Endothelial cell (in vitro differentiated cells): ENCODE data around the gene IMP4. TPM values are rescaled to one million over a fixed set of nuclear protein-coding genes. Genes with fewer than 3 reads are reported as not detected.

Experiments
- DNase-seq: peaks from one replicate; pipeline ENCODE4 v3.0.0; 2021; ENCODE audit warnings: low spot score
- H3K27ac Mint-ChIP-seq: one replicate; pipeline ENCODE4 v1.8.0; 2021; ENCODE audit warnings: mixed read lengths, inconsistent platforms; ENCODE audit not compliant: unreplicated experiment
- H3K27me3 Mint-ChIP-seq: one replicate; pipeline ENCODE4 v1.8.0; 2021; ENCODE audit warnings: mild to moderate bottlenecking, moderate library complexity, mixed read lengths, inconsistent platforms; ENCODE audit not compliant: unreplicated experiment
- H3K36me3 Mint-ChIP-seq: one replicate; pipeline ENCODE4 v1.8.0; 2021; ENCODE audit warnings: mild to moderate bottlenecking, low read depth, mixed read lengths, inconsistent platforms; ENCODE audit not compliant: unreplicated experiment
- H3K4me1 Mint-ChIP-seq: one replicate; pipeline ENCODE4 v1.8.0; 2021; ENCODE audit warnings: mild to moderate bottlenecking, mixed read lengths, inconsistent platforms; ENCODE audit not compliant: unreplicated experiment
- H3K4me3 Mint-ChIP-seq: one replicate; pipeline ENCODE4 v1.8.0; 2021; ENCODE audit warnings: mild to moderate bottlenecking, mixed read lengths, inconsistent platforms; ENCODE audit not compliant: unreplicated experiment
- H3K9me3 Mint-ChIP-seq: one replicate; pipeline ENCODE4 v1.8.0; 2021; ENCODE audit warnings: mixed read lengths, inconsistent platforms; ENCODE audit not compliant: unreplicated experiment
- CTCF ChIP-seq: fragments of 200-600 bp; sonication (generic); IDR thresholded peaks from one replicate; pipeline ENCODE4 v1.5.0; 2021; ENCODE audit warnings: antibody characterized with exemption; ENCODE audit not compliant: unreplicated experiment
- total RNA-seq: library from RNA; stranded (reverse); fragmentation: NEBNext Ultra II Directional; extraction: Animal tissue kit (Norgen Biotek cat#: 25700); gene quantifications from one replicate; pipeline ENCODE4 v1.2.1, GENCODE V29; 2021; ENCODE audit not compliant: unreplicated experiment

The IMP4 gene
- total RNA-seq, 1 donor from 2014 or later: 32.8 TPM

GRCh38 chr2:130336150-130336876 lies 6.4 kb upstream of the IMP4 start:
- no peak overlapping the region for H3K27ac Mint-ChIP-seq
- peaks cover 19% of the 10 kb centered on the region for H3K27me3 Mint-ChIP-seq
- H3K36me3 Mint-ChIP-seq: peaks cover 13% of the 10 kb centered on the region
- H3K9me3 Mint-ChIP-seq: no peaks in the 10 kb centered on the region
- no peak overlapping the region for H3K4me3 Mint-ChIP-seq
- no peak for TF ChIP-seq CTCF
- no peak for DNase-seq
- peaks cover 14% of the 10 kb centered on the region for H3K4me1 Mint-ChIP-seq

- TF ChIP-seq CTCF: no peak
- H3K27ac Mint-ChIP-seq: peak overlapping the region; percentile 93
- peak; percentile 86 for DNase-seq
- peak overlapping the region; percentile 88 for H3K4me3 Mint-ChIP-seq
- H3K27me3 Mint-ChIP-seq: peaks cover 21% of the 10 kb centered on the region
- peaks cover 15% of the 10 kb centered on the region for H3K36me3 Mint-ChIP-seq
- no peaks in the 10 kb centered on the region for H3K9me3 Mint-ChIP-seq
- H3K4me1 Mint-ChIP-seq: peaks cover 18% of the 10 kb centered on the region
These were observed 5.6 kb upstream of the IMP4 start for GRCh38 chr2:130336877-130337734.

- DNase-seq: no peak
- H3K36me3 Mint-ChIP-seq: peaks cover 18% of the 10 kb centered on the region
- H3K9me3 Mint-ChIP-seq: no peaks in the 10 kb centered on the region
- peak overlapping the region; percentile 53 for H3K27ac Mint-ChIP-seq
- H3K4me3 Mint-ChIP-seq: peak overlapping the region; percentile 88
- peaks cover 24% of the 10 kb centered on the region for H3K27me3 Mint-ChIP-seq
- no peak for TF ChIP-seq CTCF
- H3K4me1 Mint-ChIP-seq: peaks cover 23% of the 10 kb centered on the region
These were observed 4.9 kb upstream of the IMP4 start for GRCh38 chr2:130337735-130338325.

- DNase-seq: no peak
- H3K9me3 Mint-ChIP-seq: no peaks in the 10 kb centered on the region
- H3K4me3 Mint-ChIP-seq: no peak overlapping the region
- no peak for TF ChIP-seq CTCF
- peaks cover 18% of the 10 kb centered on the region for H3K36me3 Mint-ChIP-seq
- H3K27me3 Mint-ChIP-seq: peaks cover 27% of the 10 kb centered on the region
- H3K4me1 Mint-ChIP-seq: peaks cover 25% of the 10 kb centered on the region
- H3K27ac Mint-ChIP-seq: no peak overlapping the region
These were observed 3.8 kb upstream of the IMP4 start for GRCh38 chr2:130338793-130339345.
